Mesothelial cell of epicardium (in vitro differentiated cells): Measurements from ENCODE around the gene MTUS2. TPM values are rescaled to one million over a fixed set of nuclear protein-coding genes. Genes with fewer than 3 reads are reported as not detected.

Source experiments
- DNase-seq, 2 experiments: peaks; one replicate each; pipeline ENCODE4 v3.0.0; 2021; ENCODE audit warnings: low spot score in 2 of 2; ENCODE audit not compliant: unreplicated experiment in 2 of 2
- H3K27ac Mint-ChIP-seq: 2 replicates; pipeline ENCODE4 v1.8.0; 2021; ENCODE audit warnings: mixed read lengths
- H3K27me3 Mint-ChIP-seq: 2 replicates; pipeline ENCODE4 v1.8.0; 2021; ENCODE audit warnings: low read depth, mixed read lengths
- H3K36me3 Mint-ChIP-seq: 2 replicates; pipeline ENCODE4 v1.8.0; 2021; ENCODE audit warnings: mixed read lengths
- H3K4me1 Mint-ChIP-seq: 2 replicates; pipeline ENCODE4 v1.8.0; 2021; ENCODE audit warnings: mixed read lengths
- H3K4me3 Mint-ChIP-seq: 2 replicates; pipeline ENCODE4 v1.8.0; 2021; ENCODE audit warnings: mild to moderate bottlenecking, moderate library complexity, mixed read lengths
- H3K9me3 Mint-ChIP-seq: 2 replicates; pipeline ENCODE4 v1.8.0; 2021; ENCODE audit warnings: mixed read lengths
- total RNA-seq: library from RNA; stranded (reverse); gene quantifications from 3 replicates; pipeline ENCODE4 v1.2.1, GENCODE V29; 2021
- TF ChIP-seq, protein P1 (sequence below): fragments of 200-600 bp; sonication (generic); IDR thresholded peaks from one replicate; pipeline ENCODE4 v1.5.0; 2021; ENCODE audit warnings: antibody characterized with exemption; ENCODE audit not compliant: unreplicated experiment

MTUS2 gene
- total RNA-seq, 1 donor from 2014 or later, result 1.4 TPM

DNA sequence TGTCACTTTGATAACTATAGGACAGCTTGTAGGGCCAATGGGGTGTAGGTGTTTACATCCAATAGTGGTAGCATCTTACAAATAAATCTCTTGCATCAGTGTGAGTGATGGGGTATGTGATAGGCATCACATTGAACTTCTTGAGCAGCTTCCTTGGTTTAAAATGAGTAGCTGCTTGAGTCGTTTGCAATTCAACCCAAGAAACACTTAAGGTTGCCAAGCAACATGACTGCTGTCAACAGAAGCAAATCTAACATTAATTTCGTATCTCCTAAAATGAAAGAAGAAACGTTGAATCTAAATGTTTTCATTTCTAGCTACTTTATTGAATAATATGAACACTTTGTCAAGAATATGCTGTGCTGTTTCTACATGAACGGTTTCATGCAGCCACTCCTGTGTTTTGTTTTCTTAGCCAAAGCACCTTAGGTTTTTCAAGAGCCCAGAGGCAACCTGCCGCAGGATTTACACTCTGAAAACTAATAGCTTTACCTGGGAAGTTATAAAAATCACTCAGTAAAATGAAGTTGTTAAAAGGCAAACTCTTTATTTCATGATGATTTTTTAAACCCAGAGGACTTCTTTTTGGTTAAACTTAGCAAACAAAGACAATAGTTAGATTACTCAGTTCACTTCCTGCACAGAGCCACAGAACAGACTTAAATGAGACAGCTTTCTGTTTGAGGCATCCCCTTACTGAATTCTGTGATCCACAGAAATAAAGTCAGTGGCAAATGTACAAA, 305.2 kb downstream of the MTUS2 start:
- no peaks in the 10 kb centered on the region for H3K27me3 Mint-ChIP-seq

DNA sequence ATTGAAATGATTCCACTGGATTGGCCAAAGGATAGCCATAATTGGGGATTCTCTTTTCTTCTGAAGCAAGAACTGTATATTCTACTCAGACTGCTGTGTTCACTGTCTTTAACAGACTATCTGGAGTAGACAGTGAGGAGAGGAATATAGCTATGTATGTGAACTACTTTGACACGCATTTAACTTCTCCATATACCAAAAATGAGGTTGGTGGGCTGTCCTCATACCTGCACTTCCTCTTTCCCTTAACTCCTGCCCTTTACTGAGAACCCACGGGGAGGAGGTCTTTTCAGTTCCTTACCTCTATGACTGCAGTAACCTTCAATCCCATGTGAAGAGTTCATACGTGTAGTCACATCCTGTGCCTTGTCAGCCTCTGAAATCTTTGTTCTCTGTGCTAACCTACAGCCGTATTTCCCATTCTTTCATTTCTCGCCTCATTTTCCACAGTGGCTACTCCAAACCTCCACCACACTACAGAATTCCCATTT, 305.8 kb downstream of the MTUS2 start:
- H3K4me3 Mint-ChIP-seq, result no peak overlapping the region
- no peaks in the 10 kb centered on the region for H3K4me1 Mint-ChIP-seq
- no peaks in the 10 kb centered on the region for H3K36me3 Mint-ChIP-seq
- no peaks in the 10 kb centered on the region for H3K27me3 Mint-ChIP-seq
- DNase-seq, result no peak
- TF ChIP-seq, protein P1, sequence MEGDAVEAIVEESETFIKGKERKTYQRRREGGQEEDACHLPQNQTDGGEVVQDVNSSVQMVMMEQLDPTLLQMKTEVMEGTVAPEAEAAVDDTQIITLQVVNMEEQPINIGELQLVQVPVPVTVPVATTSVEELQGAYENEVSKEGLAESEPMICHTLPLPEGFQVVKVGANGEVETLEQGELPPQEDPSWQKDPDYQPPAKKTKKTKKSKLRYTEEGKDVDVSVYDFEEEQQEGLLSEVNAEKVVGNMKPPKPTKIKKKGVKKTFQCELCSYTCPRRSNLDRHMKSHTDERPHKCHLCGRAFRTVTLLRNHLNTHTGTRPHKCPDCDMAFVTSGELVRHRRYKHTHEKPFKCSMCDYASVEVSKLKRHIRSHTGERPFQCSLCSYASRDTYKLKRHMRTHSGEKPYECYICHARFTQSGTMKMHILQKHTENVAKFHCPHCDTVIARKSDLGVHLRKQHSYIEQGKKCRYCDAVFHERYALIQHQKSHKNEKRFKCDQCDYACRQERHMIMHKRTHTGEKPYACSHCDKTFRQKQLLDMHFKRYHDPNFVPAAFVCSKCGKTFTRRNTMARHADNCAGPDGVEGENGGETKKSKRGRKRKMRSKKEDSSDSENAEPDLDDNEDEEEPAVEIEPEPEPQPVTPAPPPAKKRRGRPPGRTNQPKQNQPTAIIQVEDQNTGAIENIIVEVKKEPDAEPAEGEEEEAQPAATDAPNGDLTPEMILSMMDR, result no peak
- H3K9me3 Mint-ChIP-seq, result no peaks in the 10 kb centered on the region
- H3K27ac Mint-ChIP-seq, result no peak overlapping the region

More for the DNA sequence above, 305.2 kb downstream of the MTUS2 start:
- Mint-ChIP-seq H3K4me3 (no peak overlapping the region), H3K27ac (no peak overlapping the region), H3K4me1 (no peaks in the 10 kb centered on the region), H3K36me3 (no peaks in the 10 kb centered on the region), H3K9me3 (no peaks in the 10 kb centered on the region)
- TF ChIP-seq, protein P1, result no peak
- no peak for DNase-seq

GRCh38 chr13:29129616-29130015, 309.5 kb downstream of the MTUS2 start:
- H3K27ac Mint-ChIP-seq, result no peak overlapping the region
- TF ChIP-seq, protein P1, result no peak
- H3K9me3 Mint-ChIP-seq, result peaks cover 6% of the 10 kb centered on the region
- H3K27me3 Mint-ChIP-seq, result no peaks in the 10 kb centered on the region
- H3K36me3 Mint-ChIP-seq, result no peaks in the 10 kb centered on the region
- DNase-seq, result no peak
- H3K4me3 Mint-ChIP-seq, result no peak overlapping the region
- no peaks in the 10 kb centered on the region for H3K4me1 Mint-ChIP-seq

DNA sequence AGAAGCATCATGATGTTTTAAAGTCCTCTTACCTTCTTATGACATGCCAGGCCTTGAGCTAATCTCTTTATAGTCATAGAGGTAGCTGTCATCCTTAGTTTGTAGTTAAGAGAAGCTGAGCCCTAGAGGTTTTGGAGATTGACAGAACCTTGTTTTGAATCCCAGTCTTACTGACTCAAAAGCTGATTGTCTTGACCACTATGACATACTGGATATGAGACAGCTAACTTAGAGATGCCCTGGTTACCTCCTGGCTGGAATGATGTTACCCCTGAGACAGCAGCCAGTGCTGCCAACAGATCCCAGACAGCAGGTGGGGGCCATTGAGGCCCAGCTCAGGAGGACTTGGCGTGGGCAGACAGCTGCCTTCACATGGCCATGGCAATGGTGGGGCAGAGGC, 311.0 kb downstream of the MTUS2 start:
- Mint-ChIP-seq H3K4me3 (no peak overlapping the region), H3K9me3 (peaks cover 10% of the 10 kb centered on the region), H3K4me1 (no peaks in the 10 kb centered on the region), H3K36me3 (no peaks in the 10 kb centered on the region), H3K27ac (no peak overlapping the region), H3K27me3 (no peaks in the 10 kb centered on the region)
- TF ChIP-seq, protein P1, result no peak
- no peak for DNase-seq

DNA sequence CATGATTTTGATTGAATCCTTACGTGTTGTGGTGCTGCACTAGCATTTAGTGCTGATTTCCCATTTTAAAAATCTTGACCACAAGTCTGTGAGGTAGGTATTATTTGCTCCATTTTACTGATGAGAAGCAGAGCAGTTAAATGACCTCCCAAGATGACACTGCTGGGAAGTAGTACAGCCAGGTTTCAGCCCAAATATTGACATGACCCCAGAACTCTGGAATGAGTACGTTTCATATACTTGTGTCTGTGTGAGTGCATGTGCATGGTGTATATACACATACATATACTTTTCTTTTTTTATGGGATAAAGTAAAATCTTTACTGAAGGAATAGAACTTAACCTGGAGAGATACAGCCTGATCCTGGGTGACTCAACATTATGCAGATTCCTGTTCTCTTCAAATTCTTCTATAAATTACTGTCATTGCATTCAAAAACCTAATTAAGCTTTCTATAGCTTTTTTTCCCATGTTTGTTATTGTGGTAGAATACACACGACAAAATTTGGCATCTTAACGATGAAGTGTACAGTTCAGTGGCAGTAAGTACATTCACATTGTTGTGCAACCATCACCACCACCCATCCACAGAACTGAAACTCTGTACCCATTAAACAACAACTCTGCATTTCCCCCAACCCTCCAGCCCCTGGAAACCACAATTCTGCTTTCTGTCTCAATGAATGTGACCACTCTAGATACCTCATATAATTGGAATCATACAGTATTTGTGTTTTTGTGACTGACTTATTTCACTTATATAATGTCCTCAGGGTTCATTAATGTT, 311.9 kb downstream of the MTUS2 start:
- no peaks in the 10 kb centered on the region for H3K27me3 Mint-ChIP-seq
- peaks cover 15% of the 10 kb centered on the region for H3K9me3 Mint-ChIP-seq
- H3K4me1 Mint-ChIP-seq, result no peaks in the 10 kb centered on the region
- no peaks in the 10 kb centered on the region for H3K36me3 Mint-ChIP-seq
- no peak for DNase-seq
- TF ChIP-seq, protein P1, result no peak
- no peak overlapping the region for H3K4me3 Mint-ChIP-seq
- H3K27ac Mint-ChIP-seq, result no peak overlapping the region
